ENCODE results near the gene MMP3.

Gene MMP3

GRCh38 chr11:102788334-102788995 is 54.9 kb downstream of the MMP3 start:
- DNase-seq = no peak

Data from CD4-positive, alpha-beta T cell treated with Interleukin-4 for 4 hours (primary cell).